ENCODE measurements around the gene TRPC4AP.

DNA sequence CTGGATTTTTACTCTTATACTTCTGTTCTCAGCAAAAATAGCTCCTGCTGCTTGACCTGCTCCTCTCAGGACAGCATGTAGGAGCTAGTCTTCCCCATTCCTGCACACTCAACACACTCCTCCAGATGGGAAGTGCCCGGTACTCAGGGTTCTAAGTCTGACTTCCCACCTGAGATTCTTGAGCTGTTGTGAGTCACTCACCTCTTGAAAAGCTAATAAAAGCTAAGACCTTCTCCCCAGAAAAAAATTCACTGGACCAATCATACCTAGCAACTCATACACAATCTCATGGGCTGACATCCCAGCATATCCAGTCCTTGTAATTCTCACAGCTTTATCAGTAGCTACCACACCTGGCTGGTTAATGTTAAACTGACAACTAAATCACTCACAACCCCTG is 53.5 kb downstream of the TRPC4AP start:
- TF ChIP-seq, protein P1, sequence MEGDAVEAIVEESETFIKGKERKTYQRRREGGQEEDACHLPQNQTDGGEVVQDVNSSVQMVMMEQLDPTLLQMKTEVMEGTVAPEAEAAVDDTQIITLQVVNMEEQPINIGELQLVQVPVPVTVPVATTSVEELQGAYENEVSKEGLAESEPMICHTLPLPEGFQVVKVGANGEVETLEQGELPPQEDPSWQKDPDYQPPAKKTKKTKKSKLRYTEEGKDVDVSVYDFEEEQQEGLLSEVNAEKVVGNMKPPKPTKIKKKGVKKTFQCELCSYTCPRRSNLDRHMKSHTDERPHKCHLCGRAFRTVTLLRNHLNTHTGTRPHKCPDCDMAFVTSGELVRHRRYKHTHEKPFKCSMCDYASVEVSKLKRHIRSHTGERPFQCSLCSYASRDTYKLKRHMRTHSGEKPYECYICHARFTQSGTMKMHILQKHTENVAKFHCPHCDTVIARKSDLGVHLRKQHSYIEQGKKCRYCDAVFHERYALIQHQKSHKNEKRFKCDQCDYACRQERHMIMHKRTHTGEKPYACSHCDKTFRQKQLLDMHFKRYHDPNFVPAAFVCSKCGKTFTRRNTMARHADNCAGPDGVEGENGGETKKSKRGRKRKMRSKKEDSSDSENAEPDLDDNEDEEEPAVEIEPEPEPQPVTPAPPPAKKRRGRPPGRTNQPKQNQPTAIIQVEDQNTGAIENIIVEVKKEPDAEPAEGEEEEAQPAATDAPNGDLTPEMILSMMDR (IDR thresholded peaks at IDR 0.05) = no peak
- TF ChIP-seq POLR2A (IDR thresholded peaks at IDR 0.05) = peak in 1 of 2 donors; percentile 53
